GM12892 (cell line): ENCODE data around the gene ETFBKMT.
"Not testable (repeated sequence)": the region's sequence is repeated elsewhere in the genome, so short reads cannot be mapped to it uniquely, and the experiment has no call there.

Experiments used
- DNase-seq: peaks from one replicate; pipeline ENCODE4 v3.0.0; 2011; ENCODE audit not compliant: insufficient read length
- FAIRE-seq: peaks from 2 replicates; lab custom pipeline; 2011; peaks lifted over from hg19 to GRCh38; lab: Jason Lieb, UNC
- POLR2A ChIP-seq: IDR thresholded peaks from 2 replicates; pipeline ENCODE4 v1.6.1; 2011; ENCODE audit warnings: low read depth, low read length, control low read depth
- POLR2AphosphoS5 ChIP-seq: IDR thresholded peaks from 2 replicates; pipeline ENCODE4 v1.6.1; 2011; ENCODE audit warnings: low read depth, low read length, control low read depth
- TAF1 ChIP-seq: IDR thresholded peaks from 2 replicates; pipeline ENCODE4 v1.6.1; 2011; ENCODE audit warnings: low read depth, mild to moderate bottlenecking, control low read depth, low read length, borderline replicate concordance

The ETFBKMT gene

DNA sequence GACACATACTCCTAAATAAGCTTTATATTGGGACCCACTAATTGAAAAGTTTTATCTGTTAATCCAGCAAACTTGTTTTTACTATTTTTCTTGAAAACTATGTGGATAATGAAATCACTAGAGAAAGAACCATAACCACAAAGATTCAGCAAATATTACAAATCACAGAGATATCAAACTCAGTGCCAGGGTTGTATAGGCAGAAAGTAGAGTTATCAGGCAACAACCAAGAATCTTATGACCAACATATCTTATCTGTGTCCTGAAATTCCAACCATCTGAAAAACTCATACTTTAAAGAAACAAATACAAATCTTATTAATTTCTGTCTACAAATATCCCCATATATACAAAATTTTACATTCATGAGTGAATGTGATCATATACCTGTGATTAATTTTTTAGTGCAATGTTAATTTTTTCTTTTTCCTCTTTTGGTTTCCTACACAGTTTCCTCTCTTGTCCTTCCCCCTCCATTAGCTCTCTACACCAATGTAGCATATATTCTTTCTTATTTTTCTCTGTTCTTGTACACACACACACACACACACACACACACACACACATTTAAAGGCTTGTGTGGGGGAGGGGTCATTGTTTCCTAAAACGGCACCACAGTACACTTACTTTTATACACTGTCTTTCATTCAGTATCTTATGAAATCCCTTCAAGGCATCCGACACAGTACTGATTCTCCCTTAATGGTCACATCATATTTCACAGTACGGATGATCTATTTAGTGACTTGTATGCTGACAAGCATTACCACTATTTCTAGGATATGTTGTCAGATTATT, 50.7 kb downstream of the ETFBKMT start:
- DNase-seq: no peak
- TF ChIP-seq TAF1 (no peak), POLR2AphosphoS5 (no peak), POLR2A (no peak)
- no peak for FAIRE-seq

DNA sequence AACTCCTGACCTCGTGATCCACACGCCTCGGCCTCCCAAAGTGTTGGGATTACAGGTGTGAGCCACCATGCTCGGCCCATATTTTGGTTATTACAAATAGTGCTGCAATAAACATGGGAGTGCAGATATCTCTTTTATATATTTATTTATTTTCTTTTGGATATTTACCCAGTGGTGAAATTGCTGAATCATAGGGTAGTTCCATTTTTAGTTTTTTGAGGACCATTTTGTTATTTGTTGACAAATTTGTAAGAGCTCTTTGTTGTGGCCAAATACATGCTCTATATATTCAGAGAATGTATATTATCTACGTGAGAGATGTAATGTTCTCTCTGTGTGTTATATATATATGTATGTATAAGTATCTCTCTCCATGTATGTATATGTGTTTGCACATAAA, 53.4 kb downstream of the ETFBKMT start:
- no peak for FAIRE-seq
- no peak for DNase-seq
- TF ChIP-seq TAF1: no peak
- no peak for TF ChIP-seq POLR2AphosphoS5
- TF ChIP-seq POLR2A: no peak

DNA sequence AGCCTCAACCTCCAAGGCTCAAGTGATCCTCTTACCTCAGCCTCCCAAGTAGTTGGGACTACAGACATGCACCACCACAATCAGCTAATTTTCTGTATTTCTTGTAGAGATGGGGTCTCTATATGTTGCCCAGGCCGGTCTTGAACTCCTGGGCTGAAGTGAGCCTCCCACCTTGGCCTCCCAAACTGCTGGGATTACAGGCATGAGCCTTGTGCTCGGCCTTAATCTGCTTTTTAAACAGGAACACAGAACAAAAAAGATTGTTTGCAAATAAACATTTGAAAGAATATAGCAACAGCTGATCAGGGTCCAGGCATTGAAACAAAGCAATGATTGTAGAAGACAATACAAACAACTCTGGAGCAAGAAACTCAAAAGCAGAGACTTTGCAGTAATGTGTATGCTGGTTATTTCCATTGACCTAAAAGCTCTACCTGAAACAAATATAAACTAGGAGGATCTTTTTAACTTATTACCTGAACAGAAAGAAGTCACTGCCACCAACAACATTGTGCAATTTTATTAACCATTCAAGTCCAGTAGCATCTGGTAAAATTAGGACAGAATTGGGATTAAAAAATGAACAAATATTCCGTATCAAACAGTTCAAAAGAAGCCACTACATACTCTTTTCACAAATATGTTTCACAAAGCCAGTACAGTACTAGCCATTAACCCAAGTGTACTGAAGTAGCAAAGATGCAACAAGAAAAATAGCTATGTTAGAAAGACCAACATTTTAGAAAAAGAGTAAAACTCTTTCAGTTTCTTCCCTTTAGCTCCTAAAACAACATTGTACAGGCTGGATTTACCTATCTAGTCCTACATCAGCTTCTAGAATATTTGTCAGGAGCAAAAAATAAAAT, 55.2 kb downstream of the ETFBKMT start:
- no peak for TF ChIP-seq POLR2A
- no peak for TF ChIP-seq TAF1
- no peak for TF ChIP-seq POLR2AphosphoS5
- DNase-seq (no peak), FAIRE-seq (no peak)

DNA sequence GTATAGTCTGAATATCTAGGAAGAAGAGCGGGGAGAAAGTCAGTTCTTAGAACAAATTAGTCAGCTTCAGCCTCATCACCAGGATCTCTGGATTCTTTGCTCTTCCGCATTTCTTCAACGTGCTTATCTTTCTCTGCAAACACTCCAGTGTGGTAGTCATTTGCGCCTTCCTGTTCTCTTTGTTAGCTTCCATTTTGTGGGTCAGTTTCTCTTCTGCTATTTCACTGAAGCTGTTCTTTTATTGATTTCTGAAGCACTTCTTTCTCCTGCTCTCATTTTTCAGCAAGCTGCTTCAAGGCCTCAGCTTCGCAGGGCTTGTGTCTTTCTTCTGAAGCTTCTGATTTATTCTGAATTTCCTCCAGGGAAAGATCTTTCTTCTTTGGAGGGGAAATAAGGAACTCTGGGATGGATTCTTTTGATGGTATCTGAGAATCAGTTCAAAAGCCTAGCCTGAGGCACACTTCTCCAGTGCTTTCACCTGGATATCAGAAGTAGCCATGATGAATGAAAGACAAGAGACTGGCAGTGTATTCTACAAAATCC, 55.9 kb downstream of the ETFBKMT start:
- TF ChIP-seq POLR2AphosphoS5 (peak; percentile 71), POLR2A (peak; percentile 62), TAF1 (peak; percentile 68; the same call in 1 of the 2 replicates)
- FAIRE-seq (peak; percentile 92), DNase-seq (peak; percentile 24)

DNA sequence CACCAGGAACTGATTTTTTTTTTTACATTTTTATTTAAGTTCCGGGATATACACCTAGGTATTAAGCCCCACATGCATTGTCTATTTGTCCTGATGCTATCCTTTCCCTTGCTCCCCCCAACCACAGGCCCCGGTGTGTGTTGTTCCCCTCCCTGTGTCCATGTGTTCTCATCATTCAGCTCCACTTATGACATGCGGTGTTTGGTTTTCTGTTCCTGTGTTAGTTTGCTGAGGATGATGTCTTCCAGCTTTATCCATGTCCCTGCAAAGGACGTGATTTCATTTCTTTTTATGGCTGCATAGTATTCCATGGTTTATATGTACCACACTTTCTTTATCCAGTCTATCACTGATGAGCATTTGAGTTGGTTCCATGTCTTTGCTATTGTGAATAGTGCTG, 57.5 kb downstream of the ETFBKMT start:
- FAIRE-seq, DNase-seq: not testable (repeated sequence)

DNA sequence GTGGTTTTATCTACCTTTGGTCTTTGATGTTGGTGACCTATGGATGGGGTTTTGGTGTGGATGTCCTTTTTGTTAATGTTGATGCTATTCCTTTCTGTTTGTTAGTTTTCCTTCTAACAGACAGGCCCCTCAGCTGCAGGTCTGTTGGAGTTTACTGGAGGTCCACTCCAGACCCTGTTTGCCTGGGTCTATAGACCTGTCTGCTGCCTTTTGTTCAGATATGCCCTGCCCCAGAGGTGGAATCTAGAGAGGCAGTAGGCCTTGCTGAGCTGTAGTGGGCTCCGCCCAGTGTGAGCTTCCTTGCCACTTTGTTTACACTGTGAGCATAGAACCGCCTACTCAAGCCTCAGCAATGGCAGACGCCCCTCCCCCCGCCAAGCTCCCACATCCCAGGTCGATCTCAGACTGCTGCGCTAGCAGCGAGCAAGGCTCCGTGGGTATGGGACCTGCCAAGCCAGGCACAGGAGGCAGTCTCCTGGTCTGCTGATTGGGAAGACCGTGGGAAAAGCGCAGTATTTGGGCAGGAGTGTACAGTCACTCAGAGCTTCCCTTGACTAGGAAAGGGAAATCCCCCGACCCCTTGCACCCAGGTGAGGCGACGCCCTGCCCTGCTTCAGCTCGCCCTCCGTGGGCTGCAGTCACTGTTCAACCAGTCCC, 59.2 kb downstream of the ETFBKMT start:
- DNase-seq, FAIRE-seq: not testable (repeated sequence)

DNA sequence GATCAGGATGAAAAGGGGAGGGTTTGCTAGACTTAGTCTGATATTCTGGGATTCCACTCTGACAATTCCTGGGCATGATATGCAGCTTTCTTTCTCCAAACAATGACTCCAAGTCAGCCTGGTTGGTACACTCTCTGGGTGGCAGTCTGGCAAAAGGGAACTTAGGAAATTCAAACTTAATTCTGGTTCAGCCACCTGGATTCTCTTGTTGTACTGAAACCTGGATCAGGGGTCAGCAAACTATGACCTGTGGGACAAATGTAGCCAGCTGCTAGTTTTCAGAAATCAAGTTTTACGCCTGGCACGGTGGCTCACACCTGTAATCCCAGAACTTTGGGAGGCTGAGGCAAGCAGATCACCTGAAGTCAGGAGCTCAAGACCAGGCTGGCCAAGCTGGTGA, 63.1 kb downstream of the ETFBKMT start:
- TF ChIP-seq POLR2A: no peak
- no peak for TF ChIP-seq POLR2AphosphoS5
- TF ChIP-seq TAF1: no peak
- DNase-seq (no peak), FAIRE-seq (no peak)
